HEK293 (cell line): Measurements from ENCODE around the gene MEOX2.

ENCODE experiments used
- CTCF ChIA-PET: fragments of 350-600 bp; formaldehyde crosslinking; extraction: SDS; loops from one replicate; lab custom pipeline; 2021; ENCODE audit warnings: antibody characterized with exemption; lab: Yijun Ruan, JAX
- POLR2A ChIA-PET: fragments of 300-600 bp; formaldehyde crosslinking; extraction: SDS; loops from one replicate; lab custom pipeline; 2020; ENCODE audit warnings: antibody characterized with exemption, inconsistent platforms; lab: Yijun Ruan, JAX
- H3K27ac ChIP-seq: fragments of 200-500 bp; sonication (Bioruptor generic); 2 replicates; pipeline ENCODE4 v1.5.1; 2014; ENCODE audit warnings: low read depth, low read length, control low read depth, inconsistent platforms; ENCODE audit errors: extremely low read depth
- H3K36me3 ChIP-seq, 2 experiments: fragments of 200-500 bp in 1 of 2; sonication (Bioruptor generic) in 1 of 2; 1 replicate in 1 of 2; 2 replicates in 1 of 2; pipeline ENCODE4 v1.5.1; 2014 to 2017; ENCODE audit warnings: inconsistent platforms in 2 of 2, low read length in 2 of 2; ENCODE audit not compliant: control insufficient read depth in 2 of 2, insufficient read depth in 1 of 2
- H3K4me1 ChIP-seq: fragments of 200-500 bp; sonication (Bioruptor generic); 2 replicates; pipeline ENCODE4 v1.5.1; 2014; ENCODE audit warnings: mild to moderate bottlenecking, low read length, inconsistent platforms; ENCODE audit not compliant: control insufficient read depth, insufficient read depth
- H3K4me3 ChIP-seq: 2 replicates; pipeline ENCODE4 v1.5.1; 2011; ENCODE audit warnings: low read depth, mild to moderate bottlenecking, control low read depth, low read length, moderate library complexity
- H3K9me3 ChIP-seq: fragments of 200-500 bp; sonication (Bioruptor generic); 2 replicates; pipeline ENCODE4 v1.5.1; 2014; ENCODE audit warnings: low read depth, low read length, inconsistent platforms; ENCODE audit not compliant: control insufficient read depth, insufficient read depth
- BCL11B ChIP-seq: fragments of 450-650 bp; formaldehyde crosslinking; IDR thresholded peaks from 2 replicates; pipeline ENCODE4 v1.5.1; 2016; ENCODE audit warnings: low read depth, missing biosample characterization, missing genetic modification characterization
- HOXA7 ChIP-seq: sonication (generic); formaldehyde crosslinking; IDR thresholded peaks from 2 replicates; pipeline ENCODE4 v1.8.1; 2022; ENCODE audit warnings: missing genetic modification reagents, borderline replicate concordance
- KLF8 ChIP-seq: fragments of 450-650 bp; formaldehyde crosslinking; IDR thresholded peaks from 2 replicates; pipeline ENCODE4 v1.5.1; 2016; ENCODE audit warnings: missing biosample characterization, missing genetic modification characterization
- MZF1 ChIP-seq: fragments of 450-650 bp; formaldehyde crosslinking; IDR thresholded peaks from 2 replicates; pipeline ENCODE4 v1.5.1; 2017; ENCODE audit warnings: missing biosample characterization, missing genetic modification characterization, borderline replicate concordance
- PBX3 ChIP-seq: sonication (generic); formaldehyde crosslinking; IDR thresholded peaks from 2 replicates; pipeline ENCODE4 v1.8.1; 2022; ENCODE audit warnings: mild to moderate bottlenecking, moderate library complexity, missing genetic modification reagents
- RBAK ChIP-seq: fragments of 450-650 bp; formaldehyde crosslinking; IDR thresholded peaks from 2 replicates; pipeline ENCODE4 v1.5.1; 2016; ENCODE audit warnings: missing biosample characterization, missing genetic modification characterization
- SCRT1 ChIP-seq: fragments of 450-650 bp; formaldehyde crosslinking; IDR thresholded peaks from 2 replicates; pipeline ENCODE4 v1.5.1; 2016; ENCODE audit warnings: missing biosample characterization, missing genetic modification characterization, borderline replicate concordance
- ZNF335 ChIP-seq: fragments of 450-650 bp; formaldehyde crosslinking; conservative IDR thresholded peaks from 2 replicates; pipeline ENCODE4 v1.5.1; 2016; ENCODE audit warnings: missing biosample characterization, missing genetic modification characterization
- ZNF350 ChIP-seq: fragments of 450-650 bp; formaldehyde crosslinking; IDR thresholded peaks from 2 replicates; pipeline ENCODE4 v1.5.0; 2017; ENCODE audit warnings: missing biosample characterization, mild to moderate bottlenecking, missing genetic modification characterization
- ZNF449 ChIP-seq: fragments of 450-650 bp; formaldehyde crosslinking; IDR thresholded peaks from 2 replicates; pipeline ENCODE4 v1.5.1; 2017; ENCODE audit warnings: missing biosample characterization, mild to moderate bottlenecking, missing genetic modification characterization, moderate library complexity
- ZNF529 ChIP-seq: fragments of 450-650 bp; formaldehyde crosslinking; IDR thresholded peaks from 2 replicates; pipeline ENCODE4 v1.5.1; 2017; ENCODE audit warnings: missing genetic modification characterization, missing biosample characterization; ENCODE audit not compliant: insufficient replicate concordance
- ZNF560 ChIP-seq: fragments of 450-650 bp; formaldehyde crosslinking; IDR thresholded peaks from 2 replicates; pipeline ENCODE4 v1.5.1; 2017; ENCODE audit warnings: missing biosample characterization, missing genetic modification characterization, borderline replicate concordance
- ZNF629 ChIP-seq: fragments of 450-650 bp; formaldehyde crosslinking; IDR thresholded peaks from 2 replicates; pipeline ENCODE4 v1.5.1; 2017; ENCODE audit warnings: missing biosample characterization, missing genetic modification characterization
- ZNF670 ChIP-seq: fragments of 450-650 bp; formaldehyde crosslinking; IDR thresholded peaks from 2 replicates; pipeline ENCODE4 v1.5.1; 2016; ENCODE audit warnings: missing biosample characterization, missing genetic modification characterization, low read depth
- ZSCAN5A ChIP-seq: fragments of 450-650 bp; formaldehyde crosslinking; IDR thresholded peaks from 2 replicates; pipeline ENCODE4 v1.5.1; 2016; ENCODE audit warnings: missing biosample characterization, missing genetic modification characterization
- ZXDB ChIP-seq: fragments of 450-650 bp; formaldehyde crosslinking; IDR thresholded peaks from 2 replicates; pipeline ENCODE4 v1.5.1; 2016; ENCODE audit warnings: missing biosample characterization, missing genetic modification characterization

The MEOX2 gene

GRCh38 chr7:15707570-15707969 is 21.1 kb upstream of the MEOX2 start:
- Histone ChIP-seq H3K4me1 (no peaks in the 10 kb centered on the region), H3K36me3 (no peaks in the 10 kb centered on the region), H3K9me3 (no peaks in the 10 kb centered on the region), H3K27ac (no peak overlapping the region), H3K4me3 (no peak overlapping the region)
- TF ChIP-seq BCL11B (tag by site-specific recombination) (no peak), SCRT1 (tag by site-specific recombination) (no peak), ZNF449 (tag by site-specific recombination) (no peak), PBX3 (CRISPR knock-in tag) (no peak), RBAK (tag by site-specific recombination) (no peak), ZNF529 (tag by site-specific recombination) (no peak), ZNF335 (tag by site-specific recombination) (no peak), ZNF670 (tag by site-specific recombination) (no peak), ZSCAN5A (tag by site-specific recombination) (no peak), MZF1 (tag by site-specific recombination) (no peak)
- TF ChIP-seq, all 188 proteins: peak for 0
- POLR2A ChIA-PET, result no interaction called here
- CTCF ChIA-PET, result interaction anchor here (4.3 kb wide), 1 partner anchor 13 kb away, joined by 23 read pairs; no protein-coding TSS in a partner anchor

GRCh38 chr7:15703732-15704131 is 17.2 kb upstream of the MEOX2 start:
- Histone ChIP-seq H3K36me3 (no peaks in the 10 kb centered on the region), H3K27ac (no peak overlapping the region), H3K4me3 (no peak overlapping the region), H3K4me1 (no peaks in the 10 kb centered on the region), H3K9me3 (no peaks in the 10 kb centered on the region)
- TF ChIP-seq KLF8 (no peak), ZNF629 (no peak), ZNF350 (no peak)
- CTCF ChIA-PET, result no interaction called here
- POLR2A ChIA-PET, result no interaction called here

GRCh38 chr7:15692501-15693020 is 6.1 kb upstream of the MEOX2 start:
- Histone ChIP-seq H3K4me1 (no peaks in the 10 kb centered on the region), H3K4me3 (no peak overlapping the region), H3K9me3 (no peaks in the 10 kb centered on the region), H3K27ac (no peak overlapping the region), H3K36me3 (no peaks in the 10 kb centered on the region)
- ChIA-PET POLR2A (no interaction called here), CTCF (interaction anchor here (0.6 to 1.1 kb wide), 3 partner anchors 40 to 1051 kb away, joined by 3 read pairs; no protein-coding TSS in a partner anchor)
- no peak for TF ChIP-seq ZXDB (tag by site-specific recombination)
- TF ChIP-seq ZNF560, result no peak
- no peak for TF ChIP-seq HOXA7 (CRISPR knock-in tag)
- TF ChIP-seq MZF1 (tag by site-specific recombination), result no peak
